IMR-90 (cell line): ENCODE data around the gene SORCS1. TPM values are rescaled to one million over a fixed set of nuclear protein-coding genes. Genes with fewer than 3 reads are reported as not detected.

Experiments used
- ATAC-seq: fragments of 200-7000 bp; cut with Tn5 transposase; 2 replicates; pipeline ENCODE4 v1.9.1; 2020; ENCODE audit warnings: low read depth, mild to moderate bottlenecking, moderate library complexity
- BruUV-seq: library from RNA; stranded (reverse); fragments of 400-500 nt; replicated peaks from 2 replicates; lab custom pipeline; 2021; lab: Mats Ljungman, UMichigan
- CTCF ChIA-PET: fragments of 300-600 bp; formaldehyde crosslinking; extraction: SDS; loops from one replicate; lab custom pipeline; 2021; ENCODE audit warnings: antibody characterized with exemption; lab: Yijun Ruan, JAX
- POLR2A ChIA-PET: fragments of 300-600 bp; sonication (Branson Sonifier 250); formaldehyde crosslinking; loops from one replicate; lab custom pipeline; 2022; ENCODE audit warnings: antibody characterized with exemption; ENCODE audit not compliant: unreplicated experiment; lab: Charles Lee
- DNase-seq: peaks from one replicate; pipeline ENCODE4 v3.0.0; 2013
- H2AFZ ChIP-seq: replicated peaks from 2 replicates; pipeline ENCODE3; 2013; ENCODE audit warnings: low read length, mild to moderate bottlenecking; ENCODE audit not compliant: poor library complexity
- H2AK5ac ChIP-seq: 2 replicates; pipeline ENCODE4 v1.6.1; 2013; ENCODE audit warnings: low read depth, low read length, inconsistent platforms
- H2AK9ac ChIP-seq: replicated peaks from 2 replicates; pipeline ENCODE3; 2013; ENCODE audit warnings: mild to moderate bottlenecking, low read depth, low read length, moderate library complexity; ENCODE audit not compliant: poor library complexity
- H2BK120ac ChIP-seq: 2 replicates; pipeline ENCODE4 v1.6.1; 2013; ENCODE audit warnings: low read depth, low read length, inconsistent platforms
- H2BK15ac ChIP-seq: 3 replicates; pipeline ENCODE4 v1.6.1; 2013; ENCODE audit warnings: low read depth, low read length, inconsistent platforms
- H2BK20ac ChIP-seq: 2 replicates; pipeline ENCODE4 v1.6.1; 2013; ENCODE audit warnings: low read depth, mild to moderate bottlenecking, inconsistent platforms, low read length, moderate library complexity
- H2BK5ac ChIP-seq: 2 replicates; pipeline ENCODE4 v1.6.1; 2013; ENCODE audit warnings: mild to moderate bottlenecking, low read depth, low read length, inconsistent platforms; ENCODE audit not compliant: poor library complexity, severe bottlenecking
- H3K14ac ChIP-seq: replicated peaks from 2 replicates; pipeline ENCODE4 v1.6.1; 2013; ENCODE audit warnings: low read depth, low read length, inconsistent platforms
- H3K18ac ChIP-seq: 2 replicates; pipeline ENCODE4 v1.6.1; 2013; ENCODE audit warnings: low read depth, low read length, control low read depth
- H3K23ac ChIP-seq: 2 replicates; pipeline ENCODE4 v1.6.1; 2013; ENCODE audit warnings: low read depth, low read length, inconsistent platforms
- H3K27ac ChIP-seq: 2 replicates; pipeline ENCODE4 v1.5.1; 2013; ENCODE audit warnings: mild to moderate bottlenecking, control low read depth, low read length; ENCODE audit not compliant: insufficient read depth
- H3K27me3 ChIP-seq: 2 replicates; pipeline ENCODE4 v1.6.1; 2013; ENCODE audit warnings: low read length; ENCODE audit not compliant: control insufficient read depth, insufficient read depth
- H3K36me3 ChIP-seq: 2 replicates; pipeline ENCODE4 v1.6.1; 2013; ENCODE audit warnings: low read length, mixed read lengths; ENCODE audit not compliant: control insufficient read depth, insufficient read depth
- H3K4ac ChIP-seq: 2 replicates; pipeline ENCODE4 v1.6.1; 2013; ENCODE audit warnings: low read depth, low read length, inconsistent platforms
- H3K4me1 ChIP-seq: 2 replicates; pipeline ENCODE4 v1.6.1; 2013; ENCODE audit warnings: low read length, mixed read lengths; ENCODE audit not compliant: control insufficient read depth, insufficient read depth
- H3K4me2 ChIP-seq: 2 replicates; pipeline ENCODE4 v1.6.1; 2013; ENCODE audit warnings: low read depth, mild to moderate bottlenecking, control low read depth, low read length, moderate library complexity
- H3K4me3 ChIP-seq: 2 replicates; pipeline ENCODE4 v1.5.1; 2013; ENCODE audit warnings: low read depth, mild to moderate bottlenecking, control low read depth, low read length, moderate library complexity; ENCODE audit not compliant: insufficient read depth
- H3K56ac ChIP-seq: 2 replicates; pipeline ENCODE4 v1.6.1; 2013; ENCODE audit warnings: low read length, inconsistent platforms; ENCODE audit not compliant: insufficient read depth; ENCODE audit errors: extremely low read depth
- H3K79me1 ChIP-seq, 2 experiments: 2 replicates each; pipeline ENCODE4 v1.6.1; 2013; ENCODE audit warnings: low read length in 2 of 2, inconsistent platforms in 1 of 2, low read depth in 1 of 2
- H3K9ac ChIP-seq: 2 replicates; pipeline ENCODE4 v1.6.1; 2013; ENCODE audit warnings: low read depth, low read length, control low read depth
- H3K9me1 ChIP-seq: 2 replicates; pipeline ENCODE4 v1.6.1; 2013; ENCODE audit warnings: low read length, inconsistent platforms; ENCODE audit not compliant: insufficient read depth
- H3K9me3 ChIP-seq: 2 replicates; pipeline ENCODE4 v1.6.1; 2013; ENCODE audit warnings: low read length; ENCODE audit not compliant: control insufficient read depth, insufficient read depth
- H4K20me1 ChIP-seq: 2 replicates; pipeline ENCODE4 v1.6.1; 2013; ENCODE audit warnings: low read length, inconsistent platforms; ENCODE audit not compliant: insufficient read depth
- H4K5ac ChIP-seq: 2 replicates; pipeline ENCODE4 v1.6.1; 2013; ENCODE audit warnings: mild to moderate bottlenecking, low read depth, low read length, control low read depth
- H4K8ac ChIP-seq, 2 experiments: 2 replicates each; pipeline ENCODE4 v1.6.1; 2013; ENCODE audit warnings: low read depth in 2 of 2, low read length in 2 of 2, control low read depth in 1 of 2, inconsistent platforms in 1 of 2
- H4K91ac ChIP-seq: 2 replicates; pipeline ENCODE4 v1.6.1; 2013; ENCODE audit warnings: low read depth, low read length, inconsistent platforms; ENCODE audit not compliant: insufficient read depth
- BHLHE40 ChIP-seq: fragments of 150-350 bp; IDR thresholded peaks from 2 replicates; pipeline ENCODE4 v1.6.1; 2016; ENCODE audit warnings: mild to moderate bottlenecking, low read depth, low read length
- CEBPB ChIP-seq: IDR thresholded peaks from 2 replicates; pipeline ENCODE4 v1.6.1; 2012; ENCODE audit warnings: low read depth, low read length, improper control_type of control experiment
- CHD1 ChIP-seq: IDR thresholded peaks from 2 replicates; pipeline ENCODE4 v1.6.1; 2012; ENCODE audit warnings: low read depth, low read length, improper control_type of control experiment
- CTCF ChIP-seq: conservative IDR thresholded peaks from 2 replicates; pipeline ENCODE4 v1.5.1; 2012; ENCODE audit warnings: mild to moderate bottlenecking, low read depth, low read length, improper control_type of control experiment
- ELK1 ChIP-seq: fragments of 150-350 bp; IDR thresholded peaks from 2 replicates; pipeline ENCODE4 v1.6.1; 2016; ENCODE audit warnings: low read depth, mild to moderate bottlenecking, low read length, moderate library complexity, borderline replicate concordance
- FOS ChIP-seq: fragments of 150-350 bp; IDR thresholded peaks from 2 replicates; pipeline ENCODE4 v1.6.1; 2016; ENCODE audit warnings: low read depth, low read length
- MAFK ChIP-seq: IDR thresholded peaks from 2 replicates; pipeline ENCODE4 v1.6.1; 2012; ENCODE audit warnings: low read depth, low read length, improper control_type of control experiment
- MAZ ChIP-seq: IDR thresholded peaks from 2 replicates; pipeline ENCODE4 v1.6.1; 2012; ENCODE audit warnings: low read depth, mild to moderate bottlenecking, low read length, improper control_type of control experiment, moderate library complexity, borderline replicate concordance
- MXI1 ChIP-seq: IDR thresholded peaks from 2 replicates; pipeline ENCODE4 v1.6.1; 2012; ENCODE audit warnings: low read depth, mild to moderate bottlenecking, low read length, moderate library complexity, borderline replicate concordance
- NFE2L2 ChIP-seq: fragments of 150-350 bp; IDR thresholded peaks from 2 replicates; pipeline ENCODE4 v1.6.1; 2016; ENCODE audit warnings: low read depth, mild to moderate bottlenecking, low read length
- POLR2A ChIP-seq: IDR thresholded peaks from 2 replicates; pipeline ENCODE4 v1.6.1; 2012; ENCODE audit warnings: mild to moderate bottlenecking, low read depth, low read length
- RAD21 ChIP-seq: IDR thresholded peaks from 2 replicates; pipeline ENCODE4 v1.6.1; 2012; ENCODE audit warnings: low read length, improper control_type of control experiment
- RCOR1 ChIP-seq: IDR thresholded peaks from 2 replicates; pipeline ENCODE4 v1.6.1; 2012; ENCODE audit warnings: mild to moderate bottlenecking, low read length, improper control_type of control experiment; ENCODE audit not compliant: insufficient replicate concordance
- RFX5 ChIP-seq: IDR thresholded peaks from 2 replicates; pipeline ENCODE4 v1.8.0; 2012; ENCODE audit warnings: low read depth, mild to moderate bottlenecking, low read length, moderate library complexity
- SMC3 ChIP-seq: fragments of 150-350 bp; IDR thresholded peaks from 2 replicates; pipeline ENCODE4 v1.6.1; 2016; ENCODE audit warnings: low read depth, mild to moderate bottlenecking, antibody characterized with exemption, low read length, moderate library complexity
- USF2 ChIP-seq: fragments of 150-350 bp; IDR thresholded peaks from 2 replicates; pipeline ENCODE4 v1.6.1; 2017; ENCODE audit warnings: mild to moderate bottlenecking, antibody characterized with exemption, low read length, low read depth
- WGBS, 2 experiments: methylation state at CpG; one replicate each; pipeline versions ENCODE4 v1.1.5 to v1.1.7; 2013; ENCODE audit warnings: missing lambda C conversion rate in 2 of 2; ENCODE audit not compliant: insufficient read length in 1 of 2; ENCODE audit errors: extremely low coverage in 2 of 2; 5-methylcytosine and 5-hydroxymethylcytosine counted together
- dilution Hi-C: fragments of 300-500 bp; cut with HindIII; formaldehyde crosslinking; loops from one replicate; pipeline ENCODE4 v1.14.3; 2018; ENCODE audit warnings: low sequenced_read_pairs; ENCODE audit not compliant: unreplicated experiment
- in situ Hi-C: fragments of 300-500 bp; cut with MboI; formaldehyde crosslinking; loops from 3 replicates; pipeline ENCODE4 v1.14.3; 2019; ENCODE audit warnings: low sequenced_read_pairs, inconsistent platforms, mixed read lengths
- intact Hi-C: fragments of 100-400 bp; cut with micrococcal nuclease; formaldehyde crosslinking; loops from 2 replicates; pipeline ENCODE4 v1.10.0; 2022
- polyA plus RNA-seq, 3 experiments: library from polyadenylated mRNA; depleted of rRNA; stranded (reverse); fragments of >200 nt; gene quantifications; 2 replicates each; pipeline ENCODE4 v1.2.3, GENCODE V29; 2012; ENCODE audit warnings: low replicate concordance in 1 of 3
- total RNA-seq: library from RNA; depleted of rRNA; stranded (reverse); fragments of >200 nt; gene quantifications from 2 replicates; pipeline ENCODE4 v1.2.3, GENCODE V29; 2012

Gene SORCS1
- total and polyA plus RNA-seq, 2 of the 4 experiments (the other 2 are of a cell fraction) = under 0.01 TPM; not detected in 1

GRCh38 chr10:106615081-106615480, 549.4 kb downstream of the SORCS1 start:
- Histone ChIP-seq H3K4me1 (no peaks in the 10 kb centered on the region), H2AFZ (no peak overlapping the region), H3K9ac (no peak overlapping the region), H2BK120ac (no peak overlapping the region), H2AK9ac (no peak overlapping the region), H4K20me1 (no peaks in the 10 kb centered on the region), H3K18ac (no peak overlapping the region), H3K23ac (no peak overlapping the region), H3K27ac (no peak overlapping the region), H4K5ac (no peak overlapping the region), H2BK20ac (no peak overlapping the region), H2BK5ac (peak overlapping the region; percentile 19), H4K8ac (0 out of 4 replicates have a peak overlapping the region, but pooled peaks of 1 of the 2 experiments have one; percentile 26), H3K4me3 (no peak overlapping the region), H2BK15ac (no peak overlapping the region), H3K4ac (no peak overlapping the region), H3K9me3 (peaks cover 2% of the 10 kb centered on the region; the same call in 1 of the 2 replicates), H3K9me1 (no peaks in the 10 kb centered on the region), H3K79me1 (no peaks in the 10 kb centered on the region), H3K27me3 (no peaks in the 10 kb centered on the region), H3K14ac (no peak overlapping the region), H4K91ac (no peak overlapping the region), H2AK5ac (no peak overlapping the region), H3K4me2 (no peak overlapping the region), H3K36me3 (no peaks in the 10 kb centered on the region), H3K56ac (no peak overlapping the region)
- dilution Hi-C loops = no loop called here
- in situ Hi-C loops = no loop called here
- BruUV-seq = no TSS peak
- POLR2A ChIA-PET = no interaction called here
- 20% methylated on average over 1 of the region's 3 CpGs; no CpG with 5 or more reads in 1 of the 2 experiments for WGBS, 2 experiments
- TF ChIP-seq MXI1 = no peak
- TF ChIP-seq RFX5 = no peak
- no peak for TF ChIP-seq POLR2A
- no peak for TF ChIP-seq CTCF
- TF ChIP-seq RCOR1 = no peak
- no peak for TF ChIP-seq ELK1
- TF ChIP-seq BHLHE40 = no peak
- no peak for TF ChIP-seq SMC3
- no peak for TF ChIP-seq MAFK
- TF ChIP-seq CHD1 = no peak
- TF ChIP-seq RAD21 = no peak
- TF ChIP-seq CEBPB = no peak
- TF ChIP-seq MAZ = no peak
- no peak for TF ChIP-seq NFE2L2
- TF ChIP-seq FOS = no peak
- no peak for TF ChIP-seq USF2
- DNase-seq = peak; percentile 83
- intact Hi-C loops = no loop called here
- peak; percentile 66 for ATAC-seq
- CTCF ChIA-PET = interaction anchor here (0.6 kb wide), 1 partner anchor 1161 kb away, joined by 3 read pairs; no protein-coding TSS in a partner anchor
